H9 (cell line): ENCODE results near the gene TRIM2. TPM values are rescaled to one million over a fixed set of nuclear protein-coding genes. Genes with fewer than 3 reads are reported as not detected.

Source experiments
- DNase-seq: peaks from one replicate; pipeline ENCODE4 v3.0.0-alpha.2; 2017
- H2AFZ ChIP-seq: one replicate; pipeline ENCODE4 v1.6.1; 2013; ENCODE audit warnings: mild to moderate bottlenecking, low read length, control low read depth, moderate library complexity
- H2AK5ac ChIP-seq: 2 replicates; pipeline ENCODE4 v1.6.1; 2013; ENCODE audit warnings: low read length, control low read depth, mixed read lengths; ENCODE audit not compliant: insufficient read length
- H2BK120ac ChIP-seq: one replicate; pipeline ENCODE4 v1.6.1; 2013; ENCODE audit warnings: low read depth, mild to moderate bottlenecking, low read length, control low read depth, inconsistent platforms; ENCODE audit not compliant: poor library complexity, severe bottlenecking
- H2BK12ac ChIP-seq: 2 replicates; pipeline ENCODE4 v1.6.1; 2013; ENCODE audit warnings: low read length, control low read depth, mixed read lengths, low read depth; ENCODE audit not compliant: insufficient read length
- H2BK15ac ChIP-seq: 2 replicates; pipeline ENCODE4 v1.6.1; 2013; ENCODE audit warnings: low read depth, low read length, control low read depth
- H2BK20ac ChIP-seq: one replicate; pipeline ENCODE4 v1.6.1; 2013; ENCODE audit warnings: low read depth, mild to moderate bottlenecking, low read length, control low read depth, inconsistent platforms; ENCODE audit not compliant: poor library complexity, severe bottlenecking
- H2BK5ac ChIP-seq: 2 replicates; pipeline ENCODE4 v1.6.1; 2013; ENCODE audit warnings: low read length, control low read depth, mixed read lengths; ENCODE audit not compliant: insufficient read length
- H3K14ac ChIP-seq: 2 replicates; pipeline ENCODE4 v1.6.1; 2013; ENCODE audit warnings: low read length, control low read depth; ENCODE audit not compliant: insufficient read depth
- H3K18ac ChIP-seq: 2 replicates; pipeline ENCODE4 v1.6.1; 2013; ENCODE audit warnings: low read depth, mild to moderate bottlenecking, mixed read lengths, low read length, control low read depth; ENCODE audit not compliant: insufficient read length
- H3K23ac ChIP-seq: 2 replicates; pipeline ENCODE4 v1.6.1; 2013; ENCODE audit warnings: low read length, control low read depth, mixed read lengths, low read depth; ENCODE audit not compliant: insufficient read length
- H3K23me2 ChIP-seq: 2 replicates; pipeline ENCODE4 v1.6.1; 2013; ENCODE audit warnings: low read depth, mild to moderate bottlenecking, mixed read lengths, low read length, control low read depth; ENCODE audit not compliant: insufficient read length, poor library complexity, severe bottlenecking
- H3K27ac ChIP-seq: 2 replicates; pipeline ENCODE4 v1.5.1; 2013; ENCODE audit warnings: low read length, control low read depth, mixed read lengths, low read depth; ENCODE audit not compliant: insufficient read length
- H3K27me3 ChIP-seq: 2 replicates; pipeline ENCODE4 v1.6.1; 2013; ENCODE audit warnings: low read length, control low read depth, inconsistent platforms; ENCODE audit not compliant: insufficient read depth
- H3K4ac ChIP-seq: 2 replicates; pipeline ENCODE4 v1.6.1; 2013; ENCODE audit warnings: low read depth, mild to moderate bottlenecking, control low read depth, inconsistent platforms, low read length, moderate library complexity
- H3K4me1 ChIP-seq: 2 replicates; pipeline ENCODE4 v1.6.1; 2013; ENCODE audit warnings: low read length, control low read depth, inconsistent platforms; ENCODE audit not compliant: insufficient read depth
- H3K4me2 ChIP-seq: 2 replicates; pipeline ENCODE4 v1.6.1; 2013; ENCODE audit warnings: low read length, control low read depth, mixed read lengths; ENCODE audit not compliant: insufficient read length, insufficient read depth
- H3K56ac ChIP-seq: 2 replicates; pipeline ENCODE4 v1.6.1; 2013; ENCODE audit warnings: low read depth, mild to moderate bottlenecking, mixed read lengths, low read length, control low read depth; ENCODE audit not compliant: insufficient read length
- H3K79me1 ChIP-seq: 2 replicates; pipeline ENCODE4 v1.6.1; 2013; ENCODE audit warnings: low read depth, mild to moderate bottlenecking, moderate library complexity, low read length, control low read depth, inconsistent platforms; ENCODE audit not compliant: insufficient read depth, poor library complexity, severe bottlenecking
- H3K79me2 ChIP-seq: 2 replicates; pipeline ENCODE4 v1.6.1; 2013; ENCODE audit warnings: low read length, control low read depth, inconsistent platforms; ENCODE audit not compliant: insufficient read depth
- H3K9ac ChIP-seq: 2 replicates; pipeline ENCODE4 v1.6.1; 2013; ENCODE audit warnings: low read length, control low read depth, mixed read lengths; ENCODE audit not compliant: insufficient read length; ENCODE audit errors: extremely low read depth
- H3K9me3 ChIP-seq: one replicate; pipeline ENCODE4 v1.6.1; 2013; ENCODE audit warnings: low read depth, low read length, inconsistent platforms; ENCODE audit not compliant: control insufficient read depth
- H3T11ph ChIP-seq: one replicate; pipeline ENCODE4 v1.6.1; 2013; ENCODE audit warnings: mild to moderate bottlenecking, low read length, control low read depth, inconsistent platforms
- H4K20me1 ChIP-seq: one replicate; pipeline ENCODE4 v1.6.1; 2013; ENCODE audit not compliant: control insufficient read depth, insufficient read length, insufficient read depth
- H4K5ac ChIP-seq: 2 replicates; pipeline ENCODE4 v1.6.1; 2013; ENCODE audit warnings: low read depth, mild to moderate bottlenecking, mixed read lengths, low read length, control low read depth; ENCODE audit not compliant: insufficient read length
- H4K8ac ChIP-seq: replicated peaks from 2 replicates; pipeline ENCODE4 v1.6.1; 2013; ENCODE audit warnings: low read length, control low read depth, mixed read lengths, low read depth; ENCODE audit not compliant: insufficient read length
- H4K91ac ChIP-seq: 2 replicates; pipeline ENCODE4 v1.6.1; 2013; ENCODE audit warnings: low read depth, mild to moderate bottlenecking, moderate library complexity, mixed read lengths, low read length, control low read depth; ENCODE audit not compliant: insufficient read length
- H3K27ac Mint-ChIP-seq, 3 experiments: 2 replicates in 2 of 3; 3 replicates in 1 of 3; pipeline ENCODE4 v1.8.0; 2020 to 2021; ENCODE audit warnings: mixed read lengths in 3 of 3, mild to moderate bottlenecking in 1 of 3, moderate library complexity in 1 of 3
- H3K27me3 Mint-ChIP-seq: 2 replicates; pipeline ENCODE4 v1.8.0; 2021; ENCODE audit warnings: low read depth, mild to moderate bottlenecking, moderate library complexity, mixed read lengths
- H3K36me3 Mint-ChIP-seq, 3 experiments: 2 replicates in 2 of 3; 3 replicates in 1 of 3; pipeline ENCODE4 v1.8.0; 2020 to 2021; ENCODE audit warnings: low read depth in 3 of 3, mixed read lengths in 3 of 3; ENCODE audit not compliant: insufficient read depth in 1 of 3
- H3K4me1 Mint-ChIP-seq, 2 experiments: 2 replicates each; pipeline ENCODE4 v1.8.0; 2020; ENCODE audit warnings: mixed read lengths in 2 of 2
- H3K4me3 Mint-ChIP-seq, 2 experiments: 2 replicates in 1 of 2; 3 replicates in 1 of 2; pipeline ENCODE4 v1.8.0; 2020 to 2021; ENCODE audit warnings: mild to moderate bottlenecking in 2 of 2, mixed read lengths in 2 of 2, moderate library complexity in 1 of 2
- H3K9me3 Mint-ChIP-seq, 2 experiments: 2 replicates in 1 of 2; 3 replicates in 1 of 2; pipeline ENCODE4 v1.8.0; 2020; ENCODE audit warnings: mild to moderate bottlenecking in 2 of 2, mixed read lengths in 2 of 2, moderate library complexity in 1 of 2
- CTCF ChIP-seq: fragments of 200-600 bp; sonication (generic); conservative IDR thresholded peaks from 3 replicates; pipeline ENCODE4 v1.8.0; 2021; ENCODE audit warnings: antibody characterized with exemption, mild to moderate bottlenecking
- WGBS: extraction: QIAGEN DNeasy Blood & Tissue Kit; methylation state at CpG from one replicate; pipeline ENCODE4 v1.1.7; 2013; ENCODE audit warnings: missing lambda C conversion rate, low lambda C conversion rate, mixed read lengths; ENCODE audit not compliant: insufficient read length; ENCODE audit errors: extremely low coverage; 5-methylcytosine and 5-hydroxymethylcytosine counted together
- total RNA-seq: library from RNA; stranded (reverse); gene quantifications from 2 replicates; pipeline ENCODE4 v1.2.1, GENCODE V29; 2021

The TRIM2 gene
- total RNA-seq, 1 experiment from 2014 or later, result 28.9 TPM

- Histone ChIP-seq H2AFZ (no peak overlapping the region), H3K9me3 (no peaks in the 10 kb centered on the region), H4K5ac (no peak overlapping the region), H2BK120ac (no peak overlapping the region), H3K79me1 (no peaks in the 10 kb centered on the region), H3K9ac (no peak overlapping the region), H3K27ac (no peak overlapping the region), H2BK20ac (no peak overlapping the region), H2BK5ac (no peak overlapping the region), H3K23me2 (peaks cover 17% of the 10 kb centered on the region), H4K8ac (no peak overlapping the region), H3K18ac (no peak overlapping the region), H3K4me1 (no peaks in the 10 kb centered on the region), H3K14ac (no peak overlapping the region), H3K27me3 (peaks cover 16% of the 10 kb centered on the region; the same call in 1 of the 2 replicates), H4K91ac (no peak overlapping the region), H2BK12ac (no peak overlapping the region), H3K56ac (no peak overlapping the region), H3K23ac (no peak overlapping the region), H4K20me1 (no peaks in the 10 kb centered on the region), H3K4ac (no peak overlapping the region), H3T11ph (no peak overlapping the region), H2AK5ac (no peak overlapping the region), H2BK15ac (no peak overlapping the region), H3K4me2 (no peak overlapping the region), H3K79me2 (no peaks in the 10 kb centered on the region)
- peaks cover 75% of the 10 kb centered on the region for H3K27me3 Mint-ChIP-seq
- H3K4me3 Mint-ChIP-seq, result no peak overlapping the region
- no peak for TF ChIP-seq CTCF
- peaks cover 25 to 45% of the 10 kb centered on the region in 2 experiments for H3K4me1 Mint-ChIP-seq
- H3K9me3 Mint-ChIP-seq, result peaks cover 0 to 5% of the 10 kb centered on the region in 2 experiments; a peak in 1 of 5 replicates
- DNase-seq, result no peak
- H3K27ac Mint-ChIP-seq, result no peak overlapping the region
- WGBS, result no CpG with 5 or more reads among the region's 5 CpGs
- no peaks in the 10 kb centered on the region for H3K36me3 Mint-ChIP-seq
These were observed 47.5 kb upstream of the TRIM2 start for GRCh38 chr4:153156721-153157120.
